Measurements from ENCODE around the gene CHML.

Gene CHML

GRCh38 chr1:241632987-241633386 lies 7.2 kb downstream of the CHML start:
- Histone ChIP-seq H3K27ac (ENCODE audit: low read length) (no peak overlapping the region), H3K36me3 (ENCODE audit: insufficient read depth, low read length) (peaks cover 51% of the 10 kb centered on the region), H3K9me3 (ENCODE audit: insufficient read depth, low read length, severe bottlenecking) (no peaks in the 10 kb centered on the region), H3K79me2 (ENCODE audit: insufficient read depth, low read length) (peaks cover 40% of the 10 kb centered on the region), H3K4me3 (ENCODE audit: low read depth in 1 of 2, low read length in 2 of 2) (no peak overlapping the region), H3K27me3 (ENCODE audit: insufficient read depth, low read length, poor library complexity) (no peaks in the 10 kb centered on the region), H3K4me2 (ENCODE audit: insufficient read depth, low read length) (no peak overlapping the region), H3K9ac (ENCODE audit: low read depth, low read length) (no peak overlapping the region), H4K20me1 (ENCODE audit: insufficient read depth, low read length) (peaks cover 6% of the 10 kb centered on the region; the same call in 1 of the 2 replicates), H3K4me1 (ENCODE audit: insufficient read depth, low read length) (peaks cover 31% of the 10 kb centered on the region), H2AFZ (ENCODE audit: low read depth, low read length) (no peak overlapping the region)
- no peak for TF ChIP-seq EZH2 (IDR thresholded peaks at IDR 0.05; ENCODE audit: borderline replicate concordance, low read depth, low read length, severe bottlenecking)
- TF ChIP-seq, protein P1, sequence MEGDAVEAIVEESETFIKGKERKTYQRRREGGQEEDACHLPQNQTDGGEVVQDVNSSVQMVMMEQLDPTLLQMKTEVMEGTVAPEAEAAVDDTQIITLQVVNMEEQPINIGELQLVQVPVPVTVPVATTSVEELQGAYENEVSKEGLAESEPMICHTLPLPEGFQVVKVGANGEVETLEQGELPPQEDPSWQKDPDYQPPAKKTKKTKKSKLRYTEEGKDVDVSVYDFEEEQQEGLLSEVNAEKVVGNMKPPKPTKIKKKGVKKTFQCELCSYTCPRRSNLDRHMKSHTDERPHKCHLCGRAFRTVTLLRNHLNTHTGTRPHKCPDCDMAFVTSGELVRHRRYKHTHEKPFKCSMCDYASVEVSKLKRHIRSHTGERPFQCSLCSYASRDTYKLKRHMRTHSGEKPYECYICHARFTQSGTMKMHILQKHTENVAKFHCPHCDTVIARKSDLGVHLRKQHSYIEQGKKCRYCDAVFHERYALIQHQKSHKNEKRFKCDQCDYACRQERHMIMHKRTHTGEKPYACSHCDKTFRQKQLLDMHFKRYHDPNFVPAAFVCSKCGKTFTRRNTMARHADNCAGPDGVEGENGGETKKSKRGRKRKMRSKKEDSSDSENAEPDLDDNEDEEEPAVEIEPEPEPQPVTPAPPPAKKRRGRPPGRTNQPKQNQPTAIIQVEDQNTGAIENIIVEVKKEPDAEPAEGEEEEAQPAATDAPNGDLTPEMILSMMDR (IDR thresholded peaks at IDR 0.05; ENCODE audit: borderline replicate concordance, extremely low read depth, low read length, poor library complexity, severe bottlenecking): no peak
- DNase-seq (no peak), ATAC-seq (ENCODE audit: insufficient read depth, low read depth) (no peak)

DNA sequence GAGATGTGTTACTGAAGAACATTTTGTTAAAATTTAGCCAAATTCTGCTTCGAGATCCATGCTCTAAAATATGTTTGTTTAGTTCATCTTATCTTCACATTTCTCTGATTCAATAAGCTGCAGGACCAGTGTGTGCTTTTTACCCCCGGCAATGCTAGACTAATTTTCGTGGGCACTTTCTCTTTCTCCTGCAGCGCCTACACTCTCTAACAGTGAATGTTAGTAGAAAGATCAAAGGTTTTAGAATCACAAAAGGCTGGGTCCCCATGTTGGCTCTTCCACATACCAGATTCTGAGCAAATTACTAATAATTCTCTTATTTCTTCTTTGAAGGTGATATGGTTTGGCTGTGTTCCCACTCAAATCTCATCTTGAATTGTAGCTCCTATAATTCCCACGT lies 8.5 kb downstream of the CHML start:
- Histone ChIP-seq H3K79me2 (ENCODE audit: insufficient read depth, low read length) (peaks cover 26% of the 10 kb centered on the region), H3K36me3 (ENCODE audit: insufficient read depth, low read length) (peaks cover 44% of the 10 kb centered on the region), H2AFZ (ENCODE audit: low read depth, low read length) (no peak overlapping the region), H3K4me2 (ENCODE audit: insufficient read depth, low read length) (no peak overlapping the region), H4K20me1 (ENCODE audit: insufficient read depth, low read length) (peaks cover 6% of the 10 kb centered on the region; the same call in 1 of the 2 replicates), H3K9ac (ENCODE audit: low read depth, low read length) (no peak overlapping the region), H3K9me3 (ENCODE audit: insufficient read depth, low read length, severe bottlenecking) (no peaks in the 10 kb centered on the region), H3K27me3 (ENCODE audit: insufficient read depth, low read length, poor library complexity) (no peaks in the 10 kb centered on the region), H3K4me3 (ENCODE audit: low read depth in 1 of 2, low read length in 2 of 2) (no peak overlapping the region), H3K27ac (ENCODE audit: low read length) (no peak overlapping the region), H3K4me1 (ENCODE audit: insufficient read depth, low read length) (peaks cover 19% of the 10 kb centered on the region)
- TF ChIP-seq EZH2 (IDR thresholded peaks at IDR 0.05; ENCODE audit: borderline replicate concordance, low read depth, low read length, severe bottlenecking): no peak
- TF ChIP-seq, protein P1 (IDR thresholded peaks at IDR 0.05; ENCODE audit: borderline replicate concordance, extremely low read depth, low read length, poor library complexity, severe bottlenecking): no peak
- ATAC-seq (ENCODE audit: insufficient read depth, low read depth) (no peak), DNase-seq (no peak)

GRCh38 chr1:241630899-241631298 lies 9.3 kb downstream of the CHML start:
- no peaks in the 10 kb centered on the region for H3K9me3 ChIP-seq (ENCODE audit: insufficient read depth, low read length, severe bottlenecking)
- H3K27ac ChIP-seq (ENCODE audit: low read length): no peak overlapping the region
- no peak overlapping the region for H3K4me3 ChIP-seq (ENCODE audit: low read depth in 1 of 2, low read length in 2 of 2)
- DNase-seq (no peak), ATAC-seq (ENCODE audit: insufficient read depth, low read depth) (no peak)
- peaks cover 38% of the 10 kb centered on the region for H3K36me3 ChIP-seq (ENCODE audit: insufficient read depth, low read length)
- no peak for TF ChIP-seq EZH2 (IDR thresholded peaks at IDR 0.05; ENCODE audit: borderline replicate concordance, low read depth, low read length, severe bottlenecking)
- TF ChIP-seq, protein P1 (IDR thresholded peaks at IDR 0.05; ENCODE audit: borderline replicate concordance, extremely low read depth, low read length, poor library complexity, severe bottlenecking): no peak
- H3K79me2 ChIP-seq (ENCODE audit: insufficient read depth, low read length): peaks cover 19% of the 10 kb centered on the region
- peaks cover 6% of the 10 kb centered on the region; the same call in 1 of the 2 replicates for H4K20me1 ChIP-seq (ENCODE audit: insufficient read depth, low read length)
- H3K9ac ChIP-seq (ENCODE audit: low read depth, low read length): no peak overlapping the region
- H2AFZ ChIP-seq (ENCODE audit: low read depth, low read length): no peak overlapping the region
- no peaks in the 10 kb centered on the region for H3K27me3 ChIP-seq (ENCODE audit: insufficient read depth, low read length, poor library complexity)
- H3K4me2 ChIP-seq (ENCODE audit: insufficient read depth, low read length): no peak overlapping the region
- H3K4me1 ChIP-seq (ENCODE audit: insufficient read depth, low read length): peaks cover 14% of the 10 kb centered on the region

- no peak for ATAC-seq (ENCODE audit: insufficient read depth, low read depth)
These were observed 9.7 kb downstream of the CHML start for GRCh38 chr1:241630476-241630875.

More at GRCh38 chr1:241630476-241630875, 9.7 kb downstream of the CHML start:
- Histone ChIP-seq H3K4me3 (ENCODE audit: low read depth in 1 of 2, low read length in 2 of 2) (no peak overlapping the region), H3K36me3 (ENCODE audit: insufficient read depth, low read length) (peaks cover 34% of the 10 kb centered on the region), H3K4me2 (ENCODE audit: insufficient read depth, low read length) (no peak overlapping the region), H3K4me1 (ENCODE audit: insufficient read depth, low read length) (peaks cover 9% of the 10 kb centered on the region; the same call in 1 of the 2 replicates), H3K9me3 (ENCODE audit: insufficient read depth, low read length, severe bottlenecking) (no peaks in the 10 kb centered on the region), H3K27ac (ENCODE audit: low read length) (no peak overlapping the region), H3K27me3 (ENCODE audit: insufficient read depth, low read length, poor library complexity) (no peaks in the 10 kb centered on the region), H3K79me2 (ENCODE audit: insufficient read depth, low read length) (peaks cover 15% of the 10 kb centered on the region), H4K20me1 (ENCODE audit: insufficient read depth, low read length) (peaks cover 5% of the 10 kb centered on the region; the same call in 1 of the 2 replicates), H3K9ac (ENCODE audit: low read depth, low read length) (no peak overlapping the region), H2AFZ (ENCODE audit: low read depth, low read length) (no peak overlapping the region)
- DNase-seq: no peak
- no peak for TF ChIP-seq EZH2 (IDR thresholded peaks at IDR 0.05; ENCODE audit: borderline replicate concordance, low read depth, low read length, severe bottlenecking)
- TF ChIP-seq, protein P1 (IDR thresholded peaks at IDR 0.05; ENCODE audit: borderline replicate concordance, extremely low read depth, low read length, poor library complexity, severe bottlenecking): no peak

Data from DND-41 (cell line).